CD14-positive monocyte (primary cell): ENCODE data around the gene SH3BGRL2. TPM values are rescaled to one million over a fixed set of nuclear protein-coding genes. Genes with fewer than 3 reads are reported as not detected.

Source experiments
- DNase-seq, 3 donors: peaks; one replicate each; pipeline ENCODE4 v3.0.0-alpha.2; 2011 to 2022
- H2AFZ ChIP-seq: 2 replicates; pipeline ENCODE4 v1.6.0; 2012; ENCODE audit warnings: mild to moderate bottlenecking, low read depth, low read length, inconsistent platforms; ENCODE audit not compliant: insufficient read depth, poor library complexity, severe bottlenecking
- H3K27ac ChIP-seq, 2 donors: 1 replicate in 1 of 2; 2 replicates in 1 of 2; pipeline ENCODE4 v1.5.1; 2012 to 2013; ENCODE audit warnings: low read length in 2 of 2, control low read depth in 1 of 2, inconsistent platforms in 1 of 2, low read depth in 1 of 2, mild to moderate bottlenecking in 1 of 2
- H3K27me3 ChIP-seq, 2 donors: one replicate each; pipeline versions ENCODE4 v1.6.0 to v1.6.1; 2011 to 2013; ENCODE audit warnings: low read length in 2 of 2; ENCODE audit not compliant: control insufficient read depth in 2 of 2, insufficient read depth in 2 of 2
- H3K36me3 ChIP-seq, 2 donors: replicated peaks in 1 of 2; 1 replicate in 1 of 2; 2 replicates in 1 of 2; pipeline versions ENCODE4 v1.5.1 to v1.6.1; 2012 to 2013; ENCODE audit warnings: low read length in 2 of 2, control low read depth in 1 of 2, inconsistent platforms in 1 of 2, mild to moderate bottlenecking in 1 of 2; ENCODE audit not compliant: insufficient read depth in 2 of 2, control insufficient read depth in 1 of 2
- H3K4me1 ChIP-seq, 2 donors: 1 replicate in 1 of 2; 2 replicates in 1 of 2; pipeline versions ENCODE4 v1.5.1 to v1.6.1; 2012 to 2013; ENCODE audit warnings: low read length in 2 of 2, control low read depth in 1 of 2, inconsistent platforms in 1 of 2, mild to moderate bottlenecking in 1 of 2, moderate library complexity in 1 of 2; ENCODE audit not compliant: insufficient read depth in 2 of 2, control insufficient read depth in 1 of 2
- H3K4me2 ChIP-seq: replicated peaks from 2 replicates; pipeline ENCODE3; 2012; ENCODE audit warnings: low read length, moderate library complexity, mild to moderate bottlenecking; ENCODE audit not compliant: poor library complexity, severe bottlenecking; ENCODE audit errors: extremely low read depth
- H3K4me3 ChIP-seq, 3 experiments: fragments of 200-600 bp in 1 of 3; sonication (generic) in 1 of 3; replicated peaks in 1 of 3; 1 replicate in 2 of 3; 2 replicates in 1 of 3; pipeline ENCODE4 v1.5.1; 2011 to 2013; ENCODE audit warnings: low read length in 3 of 3, mild to moderate bottlenecking in 3 of 3, control low read depth in 2 of 3, low read depth in 2 of 3, inconsistent platforms in 1 of 3, moderate library complexity in 1 of 3
- H3K79me2 ChIP-seq: 2 replicates; pipeline ENCODE4 v1.6.0; 2012; ENCODE audit warnings: mild to moderate bottlenecking, control low read depth, inconsistent platforms, low read length, moderate library complexity; ENCODE audit not compliant: insufficient read depth
- H3K9ac ChIP-seq: 2 replicates; pipeline ENCODE4 v1.6.0; 2017; ENCODE audit warnings: low read length, mild to moderate bottlenecking; ENCODE audit not compliant: insufficient read depth, poor library complexity, severe bottlenecking
- H3K9me3 ChIP-seq, 2 donors: replicated peaks in 1 of 2; 1 replicate in 1 of 2; 2 replicates in 1 of 2; pipeline versions ENCODE4 v1.5.1 to v1.6.1; 2012 to 2013; ENCODE audit warnings: low read length in 2 of 2, control low read depth in 1 of 2; ENCODE audit not compliant: control insufficient read depth in 1 of 2, insufficient read depth in 1 of 2
- H4K20me1 ChIP-seq: 2 replicates; pipeline ENCODE4 v1.6.0; 2012; ENCODE audit warnings: mild to moderate bottlenecking, low read length, control low read depth, moderate library complexity; ENCODE audit not compliant: insufficient read depth
- H3K27ac Mint-ChIP-seq, 7 donors: one replicate each; pipeline ENCODE4 v1.8.0; 2020; ENCODE audit warnings: mild to moderate bottlenecking in 7 of 7, mixed read lengths in 7 of 7, moderate library complexity in 6 of 7, inconsistent platforms in 2 of 7
- H3K27me3 Mint-ChIP-seq, 3 donors: one replicate each; pipeline ENCODE4 v1.8.0; 2021 to 2022; ENCODE audit warnings: low read depth in 3 of 3, mild to moderate bottlenecking in 3 of 3, mixed read lengths in 3 of 3, moderate library complexity in 3 of 3, inconsistent platforms in 1 of 3
- H3K36me3 Mint-ChIP-seq, 2 donors: one replicate each; pipeline ENCODE4 v1.8.0; 2020; ENCODE audit warnings: mixed read lengths in 2 of 2, inconsistent platforms in 1 of 2, mild to moderate bottlenecking in 1 of 2
- H3K4me1 Mint-ChIP-seq: one replicate; pipeline ENCODE4 v1.8.0; 2020; ENCODE audit warnings: mild to moderate bottlenecking, mixed read lengths
- H3K4me3 Mint-ChIP-seq, 2 donors: one replicate each; pipeline ENCODE4 v1.8.0; 2020; ENCODE audit warnings: mild to moderate bottlenecking in 2 of 2, mixed read lengths in 2 of 2, moderate library complexity in 1 of 2
- H3K9me3 Mint-ChIP-seq, 7 donors: one replicate each; pipeline ENCODE4 v1.8.0; 2020 to 2022; ENCODE audit warnings: mixed read lengths in 7 of 7, mild to moderate bottlenecking in 6 of 7, moderate library complexity in 6 of 7, inconsistent platforms in 2 of 7
- CTCF ChIP-seq: fragments of 200-600 bp; IDR thresholded peaks from one replicate; pipeline ENCODE4 v1.8.0; 2022; ENCODE audit warnings: antibody characterized with exemption, mild to moderate bottlenecking
- WGBS: methylation state at CpG from one replicate; pipeline ENCODE4 v1.1.5; 2013; ENCODE audit warnings: missing lambda C conversion rate; ENCODE audit not compliant: insufficient coverage; 5-methylcytosine and 5-hydroxymethylcytosine counted together
- intact Hi-C, 2 donors: fragments of 100-400 bp; cut with micrococcal nuclease; formaldehyde crosslinking; loops; one replicate each; pipeline versions ENCODE4 v1.15.0 to v1.15.1; 2023
- polyA plus RNA-seq, 3 donors: library from polyadenylated mRNA; depleted of rRNA in 1 of 3; unstranded in 2 of 3; stranded (reverse) in 1 of 3; fragments of 300-500 nt in 2 of 3; fragments of >200 nt in 1 of 3; fragmentation: Illumina TruSeq in 2 of 3; gene quantifications; 1 replicate in 2 of 3; 2 replicates in 1 of 3; pipeline ENCODE4 v1.2.3, GENCODE V29; 2012 to 2021

SH3BGRL2 gene
- polyA plus RNA-seq, 3 donors = 0.03 to 0.30 (median 0.28) TPM

GRCh38 chr6:79597155-79597554, 34.0 kb upstream of the SH3BGRL2 start:
- no peak overlapping the region for H3K4me3 Mint-ChIP-seq
- H3K27me3 Mint-ChIP-seq = peaks cover 0 to 1% (median 0%) of the 10 kb centered on the region in 3 donors
- Histone ChIP-seq H3K79me2 (no peaks in the 10 kb centered on the region), H3K36me3 (no peaks in the 10 kb centered on the region), H3K4me3 (no peak overlapping the region), H3K27ac (no peak overlapping the region), H3K9ac (no peak overlapping the region), H3K27me3 (no peaks in the 10 kb centered on the region), H4K20me1 (no peaks in the 10 kb centered on the region), H2AFZ (no peak overlapping the region), H3K9me3 (peaks cover 0 to 4% of the 10 kb centered on the region in 2 donors), H3K4me2 (no peak overlapping the region), H3K4me1 (no peaks in the 10 kb centered on the region)
- WGBS = 100% methylated on average over 1 of the region's 2 CpGs
- TF ChIP-seq CTCF = no peak
- intact Hi-C loops = no loop called here
- H3K27ac Mint-ChIP-seq = no peak overlapping the region
- H3K9me3 Mint-ChIP-seq = peaks cover 3 to 10% (median 6%) of the 10 kb centered on the region in 7 donors
- no peaks in the 10 kb centered on the region for H3K4me1 Mint-ChIP-seq
- no peak for DNase-seq
- H3K36me3 Mint-ChIP-seq = no peaks in the 10 kb centered on the region

GRCh38 chr6:79598012-79598411, 33.1 kb upstream of the SH3BGRL2 start:
- peaks cover 3 to 10% (median 6%) of the 10 kb centered on the region in 7 donors for H3K9me3 Mint-ChIP-seq
- H3K27me3 Mint-ChIP-seq = peaks cover 0 to 1% (median 0%) of the 10 kb centered on the region in 3 donors
- no peaks in the 10 kb centered on the region for H3K27me3 ChIP-seq
- H3K9me3 ChIP-seq = peaks cover 0 to 4% of the 10 kb centered on the region in 2 donors
- H4K20me1 ChIP-seq = no peaks in the 10 kb centered on the region
- WGBS = no CpG with 5 or more reads among the region's 4 CpGs
- no peaks in the 10 kb centered on the region for H3K4me1 Mint-ChIP-seq
- H2AFZ ChIP-seq = no peak overlapping the region
- H3K4me3 Mint-ChIP-seq = no peak overlapping the region
- no peak overlapping the region for H3K27ac ChIP-seq
- DNase-seq = no peak
- no peaks in the 10 kb centered on the region for H3K79me2 ChIP-seq
- H3K9ac ChIP-seq = no peak overlapping the region
- H3K36me3 Mint-ChIP-seq = no peaks in the 10 kb centered on the region
- H3K27ac Mint-ChIP-seq = no peak overlapping the region
- no peaks in the 10 kb centered on the region for H3K4me1 ChIP-seq
- no peak overlapping the region for H3K4me3 ChIP-seq
- no peak for TF ChIP-seq CTCF
- H3K36me3 ChIP-seq = no peaks in the 10 kb centered on the region
- H3K4me2 ChIP-seq = no peak overlapping the region
- intact Hi-C loops = no loop called here
